GM18526 (cell line): Measurements from ENCODE around the gene AMDHD1.

Experiments used
- POLR2A ChIP-seq: IDR thresholded peaks from 3 replicates; pipeline ENCODE4 v1.6.1; 2011; ENCODE audit not compliant: insufficient read length; ENCODE audit errors: extremely low read depth

AMDHD1 gene, protein sequence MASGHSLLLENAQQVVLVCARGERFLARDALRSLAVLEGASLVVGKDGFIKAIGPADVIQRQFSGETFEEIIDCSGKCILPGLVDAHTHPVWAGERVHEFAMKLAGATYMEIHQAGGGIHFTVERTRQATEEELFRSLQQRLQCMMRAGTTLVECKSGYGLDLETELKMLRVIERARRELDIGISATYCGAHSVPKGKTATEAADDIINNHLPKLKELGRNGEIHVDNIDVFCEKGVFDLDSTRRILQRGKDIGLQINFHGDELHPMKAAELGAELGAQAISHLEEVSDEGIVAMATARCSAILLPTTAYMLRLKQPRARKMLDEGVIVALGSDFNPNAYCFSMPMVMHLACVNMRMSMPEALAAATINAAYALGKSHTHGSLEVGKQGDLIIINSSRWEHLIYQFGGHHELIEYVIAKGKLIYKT

GRCh38 chr12:95943330-95943842, at the start of gene AMDHD1:
Gene AMDHD1, plus strand, starts transcription at chr12:95943331. Its CDS starts 68 bp downstream, at chr12:95943399.
- no peak for TF ChIP-seq POLR2A

GRCh38 chr12:95896846-95897245, 46.3 kb upstream of the AMDHD1 start:
- TF ChIP-seq POLR2A = no peak

DNA sequence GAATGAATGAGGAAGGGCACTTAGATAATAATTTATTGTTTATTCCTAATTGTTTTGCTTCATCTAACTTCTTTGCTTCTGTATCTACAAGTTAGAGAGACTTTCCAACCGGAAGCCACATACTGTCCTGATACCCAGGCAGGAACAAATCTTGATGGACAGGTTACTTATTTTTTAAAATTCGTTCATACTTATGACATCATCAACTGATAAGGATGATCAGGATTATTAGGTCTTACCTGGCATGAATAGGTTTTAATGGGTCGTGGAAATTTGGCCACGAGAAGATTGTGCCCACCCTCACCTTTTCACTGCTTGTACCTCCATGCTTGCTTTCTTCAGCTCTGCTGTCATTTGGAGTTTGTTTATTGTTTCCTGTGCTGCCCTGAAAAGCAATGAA, 45.0 kb upstream of the AMDHD1 start:
- TF ChIP-seq POLR2A = no peak

DNA sequence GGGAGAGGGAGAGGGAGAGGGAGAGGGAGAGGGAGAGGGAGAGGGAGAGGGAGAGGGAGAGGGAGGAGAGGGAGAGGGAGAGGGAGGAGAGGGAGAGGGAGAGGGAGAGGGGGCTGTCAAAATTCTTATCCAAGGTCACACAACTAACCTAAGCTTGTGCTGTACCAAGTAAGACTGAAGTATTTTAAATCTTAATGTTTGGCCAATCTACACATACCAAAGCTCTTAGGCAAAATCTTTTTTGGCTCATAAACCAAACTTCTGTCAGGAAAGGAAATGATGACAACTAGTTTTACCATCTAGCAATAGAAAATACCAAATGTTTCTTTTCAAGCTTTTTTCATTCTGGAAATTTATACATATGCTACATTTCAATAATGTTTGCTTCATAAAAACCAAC, 34.6 kb upstream of the AMDHD1 start:
- TF ChIP-seq POLR2A = no peak

GRCh38 chr12:95909871-95910270, 33.3 kb upstream of the AMDHD1 start:
- TF ChIP-seq POLR2A = no peak

DNA sequence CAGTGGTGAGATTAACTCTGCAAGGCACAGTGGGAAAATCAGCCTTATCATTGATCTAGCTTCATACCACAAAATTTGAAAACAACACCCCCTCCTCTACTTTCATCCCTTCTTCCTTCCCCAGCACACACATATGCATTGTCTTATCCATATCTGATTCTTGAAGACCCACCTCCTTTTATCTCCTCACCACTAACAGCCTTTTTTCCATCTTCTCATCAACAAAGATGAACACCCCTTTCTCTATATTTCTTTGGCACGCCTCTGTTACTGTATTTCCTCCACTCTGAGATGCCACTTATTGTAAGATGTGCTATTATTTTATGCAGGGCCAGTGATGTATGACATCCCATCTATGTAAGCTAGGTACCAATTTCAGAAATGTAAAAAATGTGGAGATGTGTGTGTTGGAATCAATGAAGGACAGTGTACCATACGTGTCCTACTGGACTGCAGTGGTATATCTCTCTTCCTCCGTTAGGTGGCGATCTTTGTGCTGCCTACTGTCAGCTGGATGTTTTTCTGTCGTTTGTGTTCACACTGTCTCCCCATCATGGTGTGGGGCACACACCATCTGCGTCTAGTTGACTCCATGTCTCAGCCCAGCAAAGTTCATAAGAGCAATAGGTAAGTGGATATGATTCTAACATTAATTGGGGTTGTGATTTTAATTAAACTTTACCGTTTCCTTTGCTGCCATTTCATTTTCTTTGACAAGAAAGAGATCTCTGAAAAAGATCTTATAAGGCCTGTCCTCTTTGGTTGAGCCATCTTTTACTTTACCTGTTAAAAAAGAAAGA, 24.7 kb upstream of the AMDHD1 start:
- TF ChIP-seq POLR2A = no peak

GRCh38 chr12:95919110-95919509, 24.0 kb upstream of the AMDHD1 start:
- no peak for TF ChIP-seq POLR2A

- no peak for TF ChIP-seq POLR2A
Observed at GRCh38 chr12:95922231-95922630, 20.9 kb upstream of the AMDHD1 start.

DNA sequence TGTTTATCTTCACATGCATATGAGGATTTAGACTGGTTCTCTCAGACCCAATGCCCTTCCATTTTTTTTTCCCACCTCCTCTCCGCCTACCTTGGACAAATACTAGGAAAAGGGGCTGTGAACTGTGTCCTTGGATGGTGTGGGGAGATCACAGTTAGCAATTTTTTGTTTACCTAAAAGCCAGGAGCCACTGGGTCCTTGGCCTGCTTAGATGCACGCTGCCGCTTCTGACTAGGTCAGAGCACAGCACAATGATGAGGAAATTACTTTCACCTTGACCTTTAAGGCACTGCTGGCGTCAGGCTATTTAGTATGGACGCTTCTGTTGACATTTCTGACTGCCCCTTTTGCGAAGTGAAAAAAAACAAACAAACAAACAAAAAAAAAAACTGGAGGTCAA, 2.6 kb upstream of the AMDHD1 start:
- TF ChIP-seq POLR2A = no peak

DNA sequence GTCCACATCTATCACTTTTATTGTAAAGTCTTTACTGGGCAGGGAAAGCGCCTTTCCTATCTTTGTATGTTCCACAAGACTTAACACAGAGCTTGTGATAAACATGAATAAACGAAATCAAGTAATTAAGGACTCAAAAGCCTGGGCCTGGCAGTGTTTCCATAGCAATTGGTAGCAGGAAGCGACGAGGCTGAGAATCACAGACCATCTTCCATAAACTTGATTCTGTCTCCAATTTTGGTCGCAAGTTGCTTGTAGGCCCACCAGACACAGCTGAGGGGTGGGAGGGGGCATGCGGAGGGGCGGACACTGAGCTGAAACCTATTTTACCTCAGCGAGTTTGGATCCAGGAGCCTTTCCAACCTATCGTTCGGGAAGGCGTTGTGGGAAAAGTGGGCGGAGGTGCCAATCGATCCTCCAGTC, 1.0 kb upstream of the AMDHD1 start:
- no peak for TF ChIP-seq POLR2A

DNA sequence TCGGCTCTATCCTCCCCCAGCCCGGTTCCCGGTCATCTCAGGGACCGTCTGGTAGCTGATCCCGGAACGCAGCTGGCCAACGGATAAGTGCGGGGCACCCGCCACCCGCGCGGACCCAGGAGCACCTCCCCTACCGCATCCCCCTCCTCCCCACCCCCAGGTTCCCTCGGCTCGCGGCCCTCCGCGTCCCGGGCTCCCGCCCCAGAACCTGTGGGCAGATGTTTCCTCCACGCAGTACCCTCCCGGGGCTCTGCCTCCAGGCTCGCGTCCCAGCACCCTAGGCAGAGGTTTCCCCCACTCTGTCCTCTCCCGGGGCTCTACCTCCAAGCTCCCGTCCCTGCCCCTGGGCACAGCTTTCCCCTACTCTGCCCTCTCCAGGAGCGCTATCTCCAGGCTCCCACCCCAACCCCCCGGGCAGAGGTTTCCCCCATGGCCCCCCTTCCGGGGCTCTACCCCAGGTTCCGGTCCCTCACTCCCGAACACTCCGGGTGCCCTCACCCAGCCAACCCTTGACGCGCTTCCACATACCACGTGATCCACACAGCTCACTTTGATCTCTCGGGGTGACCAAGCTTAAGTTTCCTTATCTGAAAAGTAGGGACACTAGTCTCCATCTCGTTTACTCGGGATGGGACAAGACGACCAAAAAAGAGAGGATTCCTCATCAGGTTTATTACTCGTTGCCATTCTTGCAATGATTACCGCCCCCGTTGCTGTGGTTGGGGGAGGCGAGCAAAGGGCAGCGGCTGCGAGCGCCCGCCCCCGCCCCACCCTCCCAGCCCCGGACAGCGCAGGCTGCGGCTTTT, 404 bp upstream of the AMDHD1 start, which contains the start of gene CCDC38:
CCDC38 (minus strand) TSS at position 91 of the 806 bp plus-strand sequence. CDS start 6,105 bp downstream, outside the sequence.
- peak; percentile 73 for TF ChIP-seq POLR2A

GRCh38 chr12:95944108-95944704, 1.1 kb downstream of the AMDHD1 start:
- no peak for TF ChIP-seq POLR2A

DNA sequence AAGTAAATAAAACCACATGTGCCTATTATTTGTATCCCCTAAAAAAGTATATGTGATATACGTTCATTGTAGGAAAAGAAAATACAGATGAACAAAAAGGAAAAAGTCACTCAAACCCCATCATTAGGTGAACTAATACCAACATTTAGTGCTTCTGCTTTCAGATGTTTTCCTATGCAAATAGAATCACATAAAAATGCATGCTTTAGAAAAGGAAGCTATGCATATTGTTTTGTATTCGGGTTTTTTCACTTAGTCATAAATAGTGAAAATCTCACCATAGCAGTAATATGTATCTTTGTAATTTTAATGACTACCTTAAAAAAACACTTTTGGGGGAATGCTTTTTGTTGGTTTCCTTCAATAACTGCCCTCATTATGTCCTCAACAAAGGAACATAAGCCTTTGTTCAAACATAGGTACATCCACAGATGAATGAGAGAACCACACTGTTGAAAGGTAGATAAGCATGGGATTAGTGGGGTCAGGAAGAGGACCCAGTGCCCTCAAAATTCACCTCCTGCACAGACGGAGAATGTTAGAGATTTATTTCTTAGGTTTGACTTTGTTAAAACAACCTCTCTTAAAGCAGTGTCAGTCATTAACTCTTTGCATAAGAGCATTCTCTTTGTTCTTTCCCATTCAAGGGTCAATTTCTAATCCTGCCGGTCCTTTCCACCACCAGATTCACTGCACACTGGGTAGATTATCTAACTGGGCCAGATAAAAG, 6.5 kb downstream of the AMDHD1 start:
- no peak for TF ChIP-seq POLR2A

- no peak for TF ChIP-seq POLR2A
Observed at GRCh38 chr12:95951515-95951914, 8.4 kb downstream of the AMDHD1 start.

GRCh38 chr12:95953000-95953399, 9.9 kb downstream of the AMDHD1 start:
- no peak for TF ChIP-seq POLR2A
